Loucy (cell line): ENCODE data around the gene FOXJ3.

Experiments
- CTCF ChIP-seq: fragments of 200-600 bp; sonication (generic); conservative IDR thresholded peaks from 2 replicates; pipeline ENCODE4 v1.5.1; 2014; ENCODE audit warnings: mild to moderate bottlenecking, antibody characterized with exemption, low read length
- EZH2phosphoT487 ChIP-seq: fragments of 200-600 bp; IDR thresholded peaks from 2 replicates; pipeline ENCODE4 v1.6.1; 2018; ENCODE audit warnings: antibody characterized with exemption, mild to moderate bottlenecking, moderate library complexity, borderline replicate concordance

- no peak for TF ChIP-seq CTCF
- no peak for TF ChIP-seq EZH2phosphoT487
These were observed 190.9 kb downstream of the FOXJ3 start for GRCh38 chr1:42143896-42144710.
